BLaER1 (cell line): ENCODE measurements around the gene KLHL2.

ENCODE experiments used
- H3K27ac ChIP-seq: shearing (Covaris generic); formaldehyde crosslinking; 2 replicates; pipeline ENCODE4 v1.8.1; 2022
- H3K27me3 ChIP-seq: shearing (Covaris generic); formaldehyde crosslinking; 2 replicates; pipeline ENCODE4 v1.8.1; 2022
- H3K36me3 ChIP-seq: shearing (Covaris generic); formaldehyde crosslinking; 2 replicates; pipeline ENCODE4 v1.8.1; 2022
- H3K4me1 ChIP-seq: shearing (Covaris generic); formaldehyde crosslinking; 2 replicates; pipeline ENCODE4 v1.8.1; 2022
- H3K4me2 ChIP-seq: shearing (Covaris generic); formaldehyde crosslinking; 2 replicates; pipeline ENCODE4 v1.8.1; 2022
- H3K4me3 ChIP-seq: shearing (Covaris generic); formaldehyde crosslinking; 2 replicates; pipeline ENCODE4 v1.8.1; 2022
- H3K9ac ChIP-seq: shearing (Covaris generic); formaldehyde crosslinking; 2 replicates; pipeline ENCODE4 v1.8.1; 2022
- H3K9me3 ChIP-seq: shearing (Covaris generic); formaldehyde crosslinking; 2 replicates; pipeline ENCODE4 v1.8.1; 2022
- H4K20me1 ChIP-seq: shearing (Covaris generic); formaldehyde crosslinking; 2 replicates; pipeline ENCODE4 v1.8.1; 2022
- Cebpa-rat ChIP-seq: shearing (Covaris generic); IDR thresholded peaks from 2 replicates; pipeline ENCODE4 v1.8.1; 2022

The KLHL2 gene

DNA sequence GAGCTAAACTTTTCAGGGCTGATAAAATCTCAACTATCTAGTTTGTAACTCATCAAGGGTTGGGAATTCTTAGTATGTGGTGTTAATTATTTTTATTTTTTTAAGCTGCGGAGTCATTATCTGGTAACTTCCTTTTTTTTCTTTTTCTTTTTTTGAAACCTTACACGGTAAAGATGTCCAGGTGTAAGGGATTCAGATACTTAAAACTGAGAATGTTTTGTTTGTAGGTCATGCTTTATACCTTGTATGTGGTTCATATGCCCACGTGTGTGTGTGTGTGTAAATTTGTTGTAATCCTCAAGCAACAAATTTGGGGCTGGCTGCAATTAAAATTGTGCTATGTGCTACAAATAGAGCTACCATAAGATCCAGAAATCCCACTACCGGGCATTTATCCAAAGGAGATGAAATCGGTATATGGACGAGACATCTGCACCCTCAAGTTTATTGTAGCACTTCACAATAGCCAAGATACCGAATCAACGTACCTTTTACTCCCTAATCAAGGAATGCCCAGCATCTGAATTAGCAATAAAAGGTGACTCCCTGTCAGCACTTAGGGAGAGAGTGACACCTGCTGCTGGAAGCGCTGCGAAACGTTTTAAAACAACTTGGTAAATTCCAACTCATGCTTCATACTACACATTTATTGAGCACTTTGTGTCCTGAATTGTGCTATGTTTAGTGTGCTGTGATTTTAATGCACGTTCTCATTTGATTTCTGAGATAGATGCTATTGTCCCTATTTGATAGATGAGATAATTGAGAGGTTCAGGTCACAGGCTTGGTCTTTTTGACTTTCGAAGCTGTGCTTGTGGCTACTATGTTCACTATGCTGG is 136.2 kb downstream of the KLHL2 start:
- no peak for TF ChIP-seq Cebpa-rat
- H3K4me3 ChIP-seq = no peak overlapping the region
- no peak overlapping the region for H3K4me2 ChIP-seq
- H3K4me1 ChIP-seq = no peaks in the 10 kb centered on the region
- no peak overlapping the region for H3K27ac ChIP-seq
- H3K27me3 ChIP-seq = no peaks in the 10 kb centered on the region
- H4K20me1 ChIP-seq = no peaks in the 10 kb centered on the region; the same call in 1 of the 2 replicates
- no peak overlapping the region for H3K9ac ChIP-seq
- H3K9me3 ChIP-seq = no peaks in the 10 kb centered on the region
- H3K36me3 ChIP-seq = peaks cover 40% of the 10 kb centered on the region

DNA sequence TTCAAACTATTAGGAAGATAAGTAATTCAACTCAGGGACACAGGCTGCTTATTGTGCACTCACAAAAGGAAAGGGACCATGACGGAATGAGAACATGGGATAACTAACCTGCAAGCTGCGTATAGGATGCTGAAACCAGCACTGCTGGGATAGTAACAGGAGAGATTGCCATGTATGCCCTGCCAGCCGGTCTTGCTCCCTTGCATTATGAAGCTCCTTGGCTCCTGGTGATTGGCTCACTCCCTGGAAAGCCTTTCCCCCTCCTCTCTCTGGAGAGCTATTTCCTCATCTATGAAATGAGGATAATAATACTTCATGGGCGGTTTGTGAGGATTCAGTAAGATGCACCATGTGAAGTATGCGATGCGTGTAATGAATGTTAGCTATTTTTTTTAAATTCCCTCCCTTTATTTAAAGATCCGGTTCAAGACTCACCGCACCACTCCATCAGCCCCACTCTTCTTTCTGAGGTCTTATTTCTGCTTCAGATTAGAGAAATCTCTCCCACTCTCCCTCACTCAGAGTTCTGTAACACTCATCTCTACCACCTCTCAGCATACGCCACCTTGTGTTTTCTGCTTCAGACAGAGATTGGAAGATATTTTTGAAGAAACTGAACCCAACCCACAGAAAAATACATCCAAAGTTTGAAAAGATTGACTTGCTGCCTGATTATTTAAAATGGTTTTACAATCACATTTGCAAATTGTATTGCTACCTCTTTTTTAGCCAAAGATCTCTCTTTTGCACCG is 138.5 kb downstream of the KLHL2 start:
- no peak overlapping the region for H3K9ac ChIP-seq
- no peaks in the 10 kb centered on the region for H3K9me3 ChIP-seq
- TF ChIP-seq Cebpa-rat = no peak
- no peaks in the 10 kb centered on the region for H3K4me1 ChIP-seq
- H3K4me2 ChIP-seq = no peak overlapping the region
- no peaks in the 10 kb centered on the region; the same call in 1 of the 2 replicates for H4K20me1 ChIP-seq
- no peak overlapping the region for H3K27ac ChIP-seq
- H3K36me3 ChIP-seq = peaks cover 22% of the 10 kb centered on the region
- no peaks in the 10 kb centered on the region for H3K27me3 ChIP-seq
- H3K4me3 ChIP-seq = no peak overlapping the region

DNA sequence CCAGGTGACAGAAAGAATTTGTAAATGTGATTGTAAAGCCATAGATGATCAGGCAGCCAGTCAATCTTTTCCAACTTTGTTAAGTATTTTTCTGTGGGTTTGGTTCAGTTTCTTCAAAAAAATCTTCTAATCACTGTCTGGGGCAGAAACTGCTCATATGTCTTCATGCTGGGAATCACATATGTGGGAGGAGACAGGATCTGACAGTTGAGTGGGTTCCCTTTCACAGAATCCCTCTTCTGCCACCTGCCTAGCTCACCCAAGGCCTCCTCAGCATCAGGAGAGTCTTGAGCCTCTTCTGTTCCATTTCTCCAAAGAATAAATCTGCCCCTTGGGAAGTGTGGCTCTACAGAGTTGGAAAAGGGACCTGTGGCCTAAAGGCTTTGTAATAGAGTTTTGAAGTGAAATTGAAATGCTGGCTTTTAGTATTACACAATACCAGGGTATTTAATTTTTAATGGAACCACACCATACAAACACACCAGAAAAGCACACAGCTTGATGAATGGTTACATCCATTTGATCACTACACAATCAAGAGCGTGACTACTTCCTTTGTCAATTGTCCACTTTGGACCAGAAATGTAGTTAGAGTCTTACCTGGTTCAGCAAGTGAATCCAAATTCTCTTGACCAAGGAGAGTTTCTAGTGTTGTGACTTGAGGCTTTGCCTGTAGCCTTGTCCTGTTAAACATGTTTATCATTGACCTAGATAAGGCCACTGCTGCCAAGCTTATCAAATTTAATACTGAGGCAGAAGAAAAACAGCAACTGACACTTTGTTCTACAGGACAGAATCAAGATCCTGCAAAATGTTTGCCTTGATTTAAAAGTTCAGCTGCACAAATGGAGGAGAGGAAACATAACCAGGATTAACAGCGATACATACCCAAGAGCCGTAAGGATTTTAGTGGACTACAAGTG is 140.5 kb downstream of the KLHL2 start:
- no peak overlapping the region for H3K4me3 ChIP-seq
- H3K36me3 ChIP-seq = 0 out of 2 replicates have a peak, but pooled peaks cover 7% of the 10 kb centered on the region
- H3K9me3 ChIP-seq = no peaks in the 10 kb centered on the region
- H3K27ac ChIP-seq = no peak overlapping the region
- H3K4me2 ChIP-seq = no peak overlapping the region
- no peak for TF ChIP-seq Cebpa-rat
- H4K20me1 ChIP-seq = no peaks in the 10 kb centered on the region
- no peaks in the 10 kb centered on the region for H3K27me3 ChIP-seq
- no peak overlapping the region for H3K9ac ChIP-seq
- peaks cover 7% of the 10 kb centered on the region; the same call in 1 of the 2 replicates for H3K4me1 ChIP-seq

DNA sequence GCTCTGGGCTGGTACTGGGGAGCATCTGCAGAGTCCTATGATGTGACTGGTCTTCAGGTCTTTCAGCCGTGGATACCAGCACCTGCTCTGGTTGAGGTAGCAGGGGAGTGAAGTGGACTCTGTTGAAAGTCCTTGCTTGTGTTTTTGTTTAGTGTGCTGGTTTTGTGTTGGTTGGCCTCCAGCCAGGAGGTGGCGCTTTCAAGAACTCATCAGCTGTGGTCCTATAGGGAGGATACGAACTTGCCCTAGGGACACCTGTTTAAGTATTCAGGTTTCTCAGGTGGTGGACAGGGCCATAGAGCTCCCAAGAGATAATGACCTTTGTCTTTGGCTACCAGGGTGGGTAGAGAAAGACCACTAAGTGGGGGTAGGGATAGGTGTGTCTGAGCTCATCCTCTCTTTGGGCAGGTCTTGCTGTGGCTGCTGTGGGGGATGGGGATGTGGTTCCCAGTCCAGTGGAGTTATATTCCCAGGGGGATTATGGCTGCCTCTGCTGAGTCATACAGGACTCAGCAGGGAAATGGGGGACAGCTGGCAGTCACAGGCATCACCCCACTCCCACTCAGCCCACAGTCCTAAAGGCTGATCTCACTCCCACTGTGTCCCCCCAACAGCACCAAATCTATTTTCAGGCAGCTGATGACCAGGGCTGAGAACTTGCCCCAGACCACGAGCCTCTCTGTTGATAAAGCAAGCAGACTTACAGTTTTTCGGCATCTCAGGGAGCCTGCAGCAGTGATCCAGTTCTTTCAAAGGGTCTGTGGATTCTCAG is 144.2 kb downstream of the KLHL2 start:
- Histone ChIP-seq H3K4me3 (no peak overlapping the region), H3K36me3 (no peaks in the 10 kb centered on the region), H4K20me1 (no peaks in the 10 kb centered on the region), H3K27ac (no peak overlapping the region), H3K9me3 (peaks cover 8% of the 10 kb centered on the region; the same call in 1 of the 2 replicates), H3K4me2 (no peak overlapping the region), H3K27me3 (no peaks in the 10 kb centered on the region), H3K9ac (no peak overlapping the region), H3K4me1 (peaks cover 7% of the 10 kb centered on the region; the same call in 1 of the 2 replicates)
- no peak for TF ChIP-seq Cebpa-rat

DNA sequence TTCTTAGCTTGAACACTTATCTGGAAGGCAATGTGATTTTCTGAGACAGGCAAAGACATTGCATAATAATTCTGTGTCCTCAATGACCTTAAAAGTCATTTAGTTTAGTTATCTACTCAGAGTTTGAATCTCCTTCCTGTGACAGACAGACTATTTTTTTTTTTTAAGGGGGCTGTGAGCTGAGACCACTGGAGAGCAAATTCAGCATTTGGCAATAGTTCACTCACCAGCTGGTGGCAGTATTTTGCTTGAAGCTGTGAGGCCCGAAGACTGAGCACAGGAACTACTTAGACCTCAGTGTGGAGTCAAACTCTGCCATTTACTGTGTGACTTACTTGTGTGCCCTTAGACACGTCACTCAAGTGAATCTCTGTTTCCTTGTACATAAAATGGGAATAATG is 148.5 kb downstream of the KLHL2 start:
- Histone ChIP-seq H3K27ac (no peak overlapping the region), H3K4me3 (no peak overlapping the region), H3K4me1 (peaks cover 7% of the 10 kb centered on the region; the same call in 1 of the 2 replicates), H3K4me2 (no peak overlapping the region), H4K20me1 (no peaks in the 10 kb centered on the region), H3K27me3 (no peaks in the 10 kb centered on the region), H3K36me3 (no peaks in the 10 kb centered on the region), H3K9ac (no peak overlapping the region), H3K9me3 (peaks cover 8% of the 10 kb centered on the region; the same call in 1 of the 2 replicates)
- no peak for TF ChIP-seq Cebpa-rat

DNA sequence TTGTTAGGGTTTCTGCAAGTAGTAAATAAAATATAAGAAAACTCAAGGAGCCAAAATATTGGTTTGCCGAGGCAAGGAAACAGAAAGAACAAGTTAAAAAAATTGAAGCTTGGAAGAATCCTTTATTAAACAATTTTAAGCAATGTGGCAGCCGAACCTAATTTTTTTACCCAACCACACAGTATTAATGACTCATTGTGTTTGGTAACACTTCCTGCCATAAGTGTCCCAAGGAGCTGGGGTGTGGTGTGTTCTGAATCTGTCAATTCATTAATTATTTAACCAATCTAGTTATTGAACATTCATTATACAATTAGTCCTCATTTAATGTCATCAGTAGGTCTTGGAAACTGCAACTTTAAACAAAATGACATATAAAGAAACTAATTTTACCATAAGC is 152.1 kb downstream of the KLHL2 start:
- no peaks in the 10 kb centered on the region for H3K9me3 ChIP-seq
- no peak for TF ChIP-seq Cebpa-rat
- no peak overlapping the region for H3K4me3 ChIP-seq
- H4K20me1 ChIP-seq = no peaks in the 10 kb centered on the region
- no peaks in the 10 kb centered on the region for H3K36me3 ChIP-seq
- H3K27ac ChIP-seq = no peak overlapping the region
- H3K4me1 ChIP-seq = no peaks in the 10 kb centered on the region
- no peak overlapping the region for H3K9ac ChIP-seq
- H3K27me3 ChIP-seq = no peaks in the 10 kb centered on the region
- H3K4me2 ChIP-seq = no peak overlapping the region

DNA sequence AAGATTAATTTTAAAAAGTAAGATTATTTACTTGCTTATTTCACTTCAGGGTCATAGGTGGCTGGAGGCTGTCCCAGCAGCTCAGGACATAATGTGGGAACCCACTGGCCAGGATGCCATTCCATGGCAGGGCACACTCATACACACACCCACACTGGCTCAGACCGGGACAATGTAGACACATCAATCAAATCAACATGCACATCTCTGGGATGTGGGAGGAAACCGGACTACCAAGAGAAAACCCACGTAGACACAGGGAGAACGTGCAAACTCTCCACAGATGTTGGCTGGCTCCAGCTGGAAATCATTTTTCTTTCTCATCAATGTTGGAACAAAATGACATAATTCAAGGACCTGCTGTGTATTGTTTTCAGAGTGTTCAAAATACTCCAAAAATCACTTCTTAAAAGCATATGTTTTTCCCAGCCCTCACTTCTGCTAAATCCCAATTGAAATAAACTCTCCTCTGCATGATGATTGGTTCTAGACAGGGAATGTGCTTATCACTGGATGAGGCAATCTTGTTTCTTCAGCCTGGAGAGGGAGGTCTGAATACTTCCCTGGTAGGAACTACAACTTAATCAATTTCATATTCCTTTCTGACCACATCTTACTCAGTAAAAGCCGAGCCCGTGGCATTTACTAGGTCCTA is 152.8 kb downstream of the KLHL2 start:
- Histone ChIP-seq H3K4me1 (no peaks in the 10 kb centered on the region), H4K20me1 (no peaks in the 10 kb centered on the region), H3K9me3 (no peaks in the 10 kb centered on the region), H3K36me3 (no peaks in the 10 kb centered on the region), H3K4me2 (no peak overlapping the region), H3K4me3 (no peak overlapping the region), H3K27me3 (no peaks in the 10 kb centered on the region), H3K9ac (no peak overlapping the region), H3K27ac (no peak overlapping the region)
- no peak for TF ChIP-seq Cebpa-rat

DNA sequence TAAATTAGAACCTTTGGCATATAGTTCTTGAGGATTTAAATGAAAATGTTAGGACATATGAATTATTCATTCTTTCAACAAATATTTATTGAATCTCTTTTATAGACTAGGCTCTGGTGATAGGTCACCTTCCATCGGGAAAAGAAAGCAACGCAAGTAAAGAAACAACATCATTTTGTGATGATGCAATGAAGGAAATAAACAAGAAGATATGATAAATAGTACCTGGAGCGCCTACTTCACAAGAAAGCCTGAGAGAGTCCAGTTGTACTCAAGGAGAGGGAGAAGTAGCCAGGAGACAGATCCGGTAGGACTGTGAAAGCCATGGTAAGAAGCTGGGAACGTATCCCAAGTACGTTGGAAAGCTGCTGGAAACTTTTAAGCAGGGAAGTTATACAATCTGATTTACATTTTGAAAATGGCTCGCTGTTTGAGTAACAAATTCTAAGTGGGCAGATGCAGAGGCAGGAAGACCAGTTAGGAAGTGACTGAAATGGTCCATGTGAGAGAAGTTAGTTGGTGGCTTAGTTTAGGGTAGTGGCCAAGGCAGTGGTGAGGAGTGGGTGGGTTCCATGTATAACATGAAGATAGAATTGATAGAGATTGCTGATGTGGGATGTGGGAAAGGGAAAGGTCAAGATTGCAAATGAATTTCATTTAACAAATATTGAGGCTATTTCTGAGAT is 153.8 kb downstream of the KLHL2 start:
- no peaks in the 10 kb centered on the region for H3K9me3 ChIP-seq
- no peaks in the 10 kb centered on the region for H3K27me3 ChIP-seq
- no peaks in the 10 kb centered on the region for H4K20me1 ChIP-seq
- H3K27ac ChIP-seq = no peak overlapping the region
- no peak overlapping the region for H3K4me3 ChIP-seq
- no peak for TF ChIP-seq Cebpa-rat
- H3K4me1 ChIP-seq = no peaks in the 10 kb centered on the region
- no peaks in the 10 kb centered on the region for H3K36me3 ChIP-seq
- no peak overlapping the region for H3K9ac ChIP-seq
- H3K4me2 ChIP-seq = no peak overlapping the region
